Measurements from ENCODE around the gene ACOT11. TPM values are rescaled to one million over a fixed set of nuclear protein-coding genes. Genes with fewer than 3 reads are reported as not detected.

Gene ACOT11
- total RNA-seq, 1 donor from 2014 or later, result 2.1 TPM

GRCh38 chr1:54585181-54586066 is 37.4 kb downstream of the ACOT11 start:
- Mint-ChIP-seq H3K9me3 (no peaks in the 10 kb centered on the region), H3K27me3 (ENCODE audit: insufficient read depth) (no peaks in the 10 kb centered on the region), H3K36me3 (ENCODE audit: low read depth) (no peaks in the 10 kb centered on the region), H3K27ac (no peak overlapping the region), H3K4me3 (no peak overlapping the region), H3K4me1 (ENCODE audit: low read depth) (no peaks in the 10 kb centered on the region)
- intact Hi-C loops (cut with micrococcal nuclease), result no loop called here
- no peak for DNase-seq (ENCODE audit: low spot score)

GRCh38 chr1:54588377-54588776 is 40.3 kb downstream of the ACOT11 start:
- no peaks in the 10 kb centered on the region for H3K4me1 Mint-ChIP-seq (ENCODE audit: low read depth)
- no peaks in the 10 kb centered on the region for H3K36me3 Mint-ChIP-seq (ENCODE audit: low read depth)
- intact Hi-C loops (cut with micrococcal nuclease), result no loop called here
- H3K9me3 Mint-ChIP-seq, result no peaks in the 10 kb centered on the region
- no peak overlapping the region for H3K4me3 Mint-ChIP-seq
- H3K27ac Mint-ChIP-seq, result no peak overlapping the region
- no peaks in the 10 kb centered on the region for H3K27me3 Mint-ChIP-seq (ENCODE audit: insufficient read depth)
- no peak for DNase-seq (ENCODE audit: low spot score)

- Mint-ChIP-seq H3K4me3 (no peak overlapping the region), H3K9me3 (no peaks in the 10 kb centered on the region), H3K4me1 (ENCODE audit: low read depth) (no peaks in the 10 kb centered on the region), H3K36me3 (ENCODE audit: low read depth) (no peaks in the 10 kb centered on the region), H3K27ac (no peak overlapping the region), H3K27me3 (ENCODE audit: insufficient read depth) (no peaks in the 10 kb centered on the region)
- intact Hi-C loops (cut with micrococcal nuclease), result no loop called here
- DNase-seq (ENCODE audit: low spot score), result no peak
Measured at GRCh38 chr1:54591127-54591756, 43.2 kb downstream of the ACOT11 start.

- intact Hi-C loops (cut with micrococcal nuclease), result no loop called here
- Mint-ChIP-seq H3K36me3 (ENCODE audit: low read depth) (no peaks in the 10 kb centered on the region), H3K27me3 (ENCODE audit: insufficient read depth) (no peaks in the 10 kb centered on the region), H3K4me3 (no peak overlapping the region), H3K9me3 (no peaks in the 10 kb centered on the region), H3K4me1 (ENCODE audit: low read depth) (no peaks in the 10 kb centered on the region), H3K27ac (no peak overlapping the region)
- no peak for DNase-seq (ENCODE audit: low spot score)
Measured at GRCh38 chr1:54593571-54594160, 45.6 kb downstream of the ACOT11 start.

- H3K4me3 Mint-ChIP-seq, result no peak overlapping the region
- no peak for DNase-seq (ENCODE audit: low spot score)
- intact Hi-C loops (cut with micrococcal nuclease), result no loop called here
- H3K36me3 Mint-ChIP-seq (ENCODE audit: low read depth), result no peaks in the 10 kb centered on the region
- H3K9me3 Mint-ChIP-seq, result no peaks in the 10 kb centered on the region
- no peaks in the 10 kb centered on the region for H3K27me3 Mint-ChIP-seq (ENCODE audit: insufficient read depth)
- no peak overlapping the region for H3K27ac Mint-ChIP-seq
- no peaks in the 10 kb centered on the region for H3K4me1 Mint-ChIP-seq (ENCODE audit: low read depth)
Measured at GRCh38 chr1:54594463-54594862, 46.4 kb downstream of the ACOT11 start.

- Mint-ChIP-seq H3K27me3 (ENCODE audit: insufficient read depth) (no peaks in the 10 kb centered on the region), H3K9me3 (no peaks in the 10 kb centered on the region), H3K36me3 (ENCODE audit: low read depth) (no peaks in the 10 kb centered on the region)
Measured at GRCh38 chr1:54595956-54596498, 48.0 kb downstream of the ACOT11 start.

GRCh38 chr1:54596756-54597155 is 48.7 kb downstream of the ACOT11 start:
- Mint-ChIP-seq H3K27ac (no peak overlapping the region), H3K9me3 (no peaks in the 10 kb centered on the region), H3K4me1 (ENCODE audit: low read depth) (no peaks in the 10 kb centered on the region), H3K36me3 (ENCODE audit: low read depth) (no peaks in the 10 kb centered on the region), H3K27me3 (ENCODE audit: insufficient read depth) (no peaks in the 10 kb centered on the region), H3K4me3 (no peak overlapping the region)
- no peak for DNase-seq (ENCODE audit: low spot score)
- intact Hi-C loops (cut with micrococcal nuclease), result no loop called here

More at GRCh38 chr1:54595956-54596498, 48.0 kb downstream of the ACOT11 start:
- Mint-ChIP-seq H3K27ac (no peak overlapping the region), H3K4me1 (ENCODE audit: low read depth) (no peaks in the 10 kb centered on the region), H3K4me3 (no peak overlapping the region)
- no peak for DNase-seq (ENCODE audit: low spot score)
- intact Hi-C loops (cut with micrococcal nuclease), result no loop called here

- no peaks in the 10 kb centered on the region for H3K27me3 Mint-ChIP-seq (ENCODE audit: insufficient read depth)
- no peak overlapping the region for H3K4me3 Mint-ChIP-seq
- H3K9me3 Mint-ChIP-seq, result no peaks in the 10 kb centered on the region
- intact Hi-C loops (cut with micrococcal nuclease), result no loop called here
- no peak overlapping the region for H3K27ac Mint-ChIP-seq
- H3K4me1 Mint-ChIP-seq (ENCODE audit: low read depth), result no peaks in the 10 kb centered on the region
- DNase-seq (ENCODE audit: low spot score), result no peak
- H3K36me3 Mint-ChIP-seq (ENCODE audit: low read depth), result no peaks in the 10 kb centered on the region
Measured at GRCh38 chr1:54597455-54598030, 49.5 kb downstream of the ACOT11 start.

GRCh38 chr1:54599211-54599823 is 51.3 kb downstream of the ACOT11 start:
- intact Hi-C loops (cut with micrococcal nuclease), result no loop called here
- Mint-ChIP-seq H3K4me1 (ENCODE audit: low read depth) (peaks cover under 1% of the 10 kb centered on the region), H3K27me3 (ENCODE audit: insufficient read depth) (no peaks in the 10 kb centered on the region), H3K9me3 (no peaks in the 10 kb centered on the region), H3K4me3 (no peak overlapping the region), H3K36me3 (ENCODE audit: low read depth) (no peaks in the 10 kb centered on the region), H3K27ac (no peak overlapping the region)
- no peak for DNase-seq (ENCODE audit: low spot score)

GRCh38 chr1:54600947-54601721 is 53.1 kb downstream of the ACOT11 start:
- H3K4me1 Mint-ChIP-seq (ENCODE audit: low read depth), result peaks cover 5% of the 10 kb centered on the region
- no peak overlapping the region for H3K27ac Mint-ChIP-seq
- intact Hi-C loops (cut with micrococcal nuclease), result no loop called here
- H3K9me3 Mint-ChIP-seq, result no peaks in the 10 kb centered on the region
- no peaks in the 10 kb centered on the region for H3K36me3 Mint-ChIP-seq (ENCODE audit: low read depth)
- no peak for DNase-seq (ENCODE audit: low spot score)
- H3K4me3 Mint-ChIP-seq, result no peak overlapping the region
- no peaks in the 10 kb centered on the region for H3K27me3 Mint-ChIP-seq (ENCODE audit: insufficient read depth)

- Mint-ChIP-seq H3K27ac (no peak overlapping the region), H3K36me3 (ENCODE audit: low read depth) (no peaks in the 10 kb centered on the region), H3K4me3 (no peak overlapping the region), H3K4me1 (ENCODE audit: low read depth) (peaks cover 5% of the 10 kb centered on the region), H3K9me3 (no peaks in the 10 kb centered on the region), H3K27me3 (ENCODE audit: insufficient read depth) (no peaks in the 10 kb centered on the region)
- intact Hi-C loops (cut with micrococcal nuclease), result no loop called here
- DNase-seq (ENCODE audit: low spot score), result no peak
Measured at GRCh38 chr1:54601730-54602129, 53.7 kb downstream of the ACOT11 start.

GRCh38 chr1:54602554-54602953 is 54.5 kb downstream of the ACOT11 start:
- no peak overlapping the region for H3K27ac Mint-ChIP-seq
- no peaks in the 10 kb centered on the region for H3K27me3 Mint-ChIP-seq (ENCODE audit: insufficient read depth)
- H3K4me1 Mint-ChIP-seq (ENCODE audit: low read depth), result peaks cover 5% of the 10 kb centered on the region
- intact Hi-C loops (cut with micrococcal nuclease), result no loop called here
- no peak overlapping the region for H3K4me3 Mint-ChIP-seq
- no peaks in the 10 kb centered on the region for H3K36me3 Mint-ChIP-seq (ENCODE audit: low read depth)
- no peaks in the 10 kb centered on the region for H3K9me3 Mint-ChIP-seq
- DNase-seq (ENCODE audit: low spot score), result no peak

Data from activated T-helper 1 cell treated with anti-CD3 and anti-CD28 coated beads, Interleukin-12 subunit alpha, Interleukin-12 subunit beta, Interleukin-2, Interleukin-4 antibody, amounts not matched to agents 30 ng/mL and 10 ng/mL and 1 ng/mL, durations not matched to agents 14 hours and 24 hours and 36 hours (primary cell).